IPS DF 19.7 (cell line): Measurements from ENCODE around the gene ENOPH1.
"Not testable (repeated sequence)": the region's sequence is repeated elsewhere in the genome, so short reads cannot be mapped to it uniquely, and the experiment has no call there.

Experiments
- DNase-seq: peaks from one replicate; pipeline ENCODE4 v3.0.0-alpha.2; 2013; ENCODE audit warnings: low read depth, low spot score

Gene ENOPH1

GRCh38 chr4:82469791-82470345, 39.5 kb downstream of the ENOPH1 start:
- no peak for DNase-seq

GRCh38 chr4:82473080-82473479, 42.7 kb downstream of the ENOPH1 start:
- DNase-seq, result not testable (repeated sequence)

GRCh38 chr4:82473621-82474164, 43.3 kb downstream of the ENOPH1 start:
- DNase-seq, result no peak

GRCh38 chr4:82475931-82476330, 45.5 kb downstream of the ENOPH1 start:
- DNase-seq, result not testable (repeated sequence)

- not testable (repeated sequence) for DNase-seq
Observed at GRCh38 chr4:82477469-82477868, 47.1 kb downstream of the ENOPH1 start.

GRCh38 chr4:82479562-82479961, 49.2 kb downstream of the ENOPH1 start:
- no peak for DNase-seq

GRCh38 chr4:82480771-82481505, 50.5 kb downstream of the ENOPH1 start:
- no peak for DNase-seq

GRCh38 chr4:82481506-82481840, 51.1 kb downstream of the ENOPH1 start:
- DNase-seq, result no peak

- DNase-seq, result no peak
Observed at GRCh38 chr4:82482387-82482786, 52.0 kb downstream of the ENOPH1 start.

- DNase-seq, result no peak
Observed at GRCh38 chr4:82484996-82485783, 54.8 kb downstream of the ENOPH1 start.

- DNase-seq, result no peak
Observed at GRCh38 chr4:82489076-82489475, 58.7 kb downstream of the ENOPH1 start.

- no peak for DNase-seq
Observed at GRCh38 chr4:82489987-82490386, 59.6 kb downstream of the ENOPH1 start.

GRCh38 chr4:82491251-82491960, 61.0 kb downstream of the ENOPH1 start:
- DNase-seq, result no peak

GRCh38 chr4:82493721-82494425, 63.5 kb downstream of the ENOPH1 start:
- no peak for DNase-seq

- DNase-seq, result no peak
Observed at GRCh38 chr4:82495666-82496065, 65.3 kb downstream of the ENOPH1 start.

- no peak for DNase-seq
Observed at GRCh38 chr4:82496349-82496748, 66.0 kb downstream of the ENOPH1 start.

GRCh38 chr4:82499738-82500434, 69.5 kb downstream of the ENOPH1 start:
- no peak for DNase-seq

GRCh38 chr4:82500435-82501153, 70.2 kb downstream of the ENOPH1 start:
- DNase-seq, result no peak

- no peak for DNase-seq
Observed at GRCh38 chr4:82501154-82501442, 70.7 kb downstream of the ENOPH1 start.

GRCh38 chr4:82508011-82508410, 77.6 kb downstream of the ENOPH1 start:
- DNase-seq, result no peak
